ENCODE measurements around the gene HIVEP3.

The HIVEP3 gene

GRCh38 chr1:41708332-41708731, 210.4 kb downstream of the HIVEP3 start:
- DNase-seq (ENCODE audit: low read depth in 1 of 2, low spot score in 1 of 2): no peak
- H3K27ac ChIP-seq (replicated peaks): no peak overlapping the region
- TF ChIP-seq SPI1 (IDR thresholded peaks at IDR 0.05; ENCODE audit: borderline replicate concordance, low read depth) (no peak), POLR2AphosphoS5 (IDR thresholded peaks at IDR 0.05; ENCODE audit: low read depth) (no peak), GABPA (IDR thresholded peaks at IDR 0.05; ENCODE audit: low read depth) (no peak), CTCF (IDR thresholded peaks at IDR 0.05; ENCODE audit: insufficient read depth, low read length) (no peak), REST (IDR thresholded peaks at IDR 0.05; ENCODE audit: insufficient replicate concordance, low read depth) (no peak)
- no peak overlapping the region for H3K4me3 ChIP-seq (replicated peaks; ENCODE audit: insufficient read depth, low read length)
- H3K27me3 ChIP-seq (ENCODE audit: insufficient read depth, poor library complexity, severe bottlenecking): no peaks in the 10 kb centered on the region

- H3K27me3 ChIP-seq (ENCODE audit: insufficient read depth, poor library complexity, severe bottlenecking): no peaks in the 10 kb centered on the region
These were observed 210.9 kb downstream of the HIVEP3 start for GRCh38 chr1:41707793-41708192.

GRCh38 chr1:41705798-41706197, 212.9 kb downstream of the HIVEP3 start:
- H3K27me3 ChIP-seq (ENCODE audit: insufficient read depth, poor library complexity, severe bottlenecking): no peaks in the 10 kb centered on the region
- no peak for TF ChIP-seq POLR2AphosphoS5 (IDR thresholded peaks at IDR 0.05; ENCODE audit: low read depth)
- TF ChIP-seq GABPA (IDR thresholded peaks at IDR 0.05; ENCODE audit: low read depth): no peak
- TF ChIP-seq REST (IDR thresholded peaks at IDR 0.05; ENCODE audit: insufficient replicate concordance, low read depth): no peak
- no peak for TF ChIP-seq CTCF (IDR thresholded peaks at IDR 0.05; ENCODE audit: insufficient read depth, low read length)
- no peak for TF ChIP-seq SPI1 (IDR thresholded peaks at IDR 0.05; ENCODE audit: borderline replicate concordance, low read depth)
- no peak for DNase-seq (ENCODE audit: low read depth in 1 of 2, low spot score in 1 of 2)
- H3K27ac ChIP-seq (replicated peaks): no peak overlapping the region
- no peak overlapping the region for H3K4me3 ChIP-seq (replicated peaks; ENCODE audit: insufficient read depth, low read length)

More at GRCh38 chr1:41707793-41708192, 210.9 kb downstream of the HIVEP3 start:
- Histone ChIP-seq H3K27ac (replicated peaks) (no peak overlapping the region), H3K4me3 (replicated peaks; ENCODE audit: insufficient read depth, low read length) (no peak overlapping the region)
- no peak for DNase-seq (ENCODE audit: low read depth in 1 of 2, low spot score in 1 of 2)
- TF ChIP-seq POLR2AphosphoS5 (IDR thresholded peaks at IDR 0.05; ENCODE audit: low read depth): no peak

- DNase-seq (ENCODE audit: low read depth in 1 of 2, low spot score in 1 of 2): no peak
- no peak for TF ChIP-seq POLR2AphosphoS5 (IDR thresholded peaks at IDR 0.05; ENCODE audit: low read depth)
- no peak for TF ChIP-seq SPI1 (IDR thresholded peaks at IDR 0.05; ENCODE audit: borderline replicate concordance, low read depth)
- no peak for TF ChIP-seq CTCF (IDR thresholded peaks at IDR 0.05; ENCODE audit: insufficient read depth, low read length)
- no peak for TF ChIP-seq REST (IDR thresholded peaks at IDR 0.05; ENCODE audit: insufficient replicate concordance, low read depth)
- no peak overlapping the region for H3K27ac ChIP-seq (replicated peaks)
- no peak overlapping the region for H3K4me3 ChIP-seq (replicated peaks; ENCODE audit: insufficient read depth, low read length)
- H3K27me3 ChIP-seq (ENCODE audit: insufficient read depth, poor library complexity, severe bottlenecking): no peaks in the 10 kb centered on the region
These were observed 214.5 kb downstream of the HIVEP3 start for GRCh38 chr1:41704196-41704595.
